Liver (tissue), 3 donors: ENCODE measurements around the gene SH3BP2.

Experiments
- RAD21 ChIP-seq, 2 donors: IDR thresholded peaks; 2 replicates each; pipeline ENCODE4 v1.6.1; 2016; ENCODE audit warnings: antibody characterized with exemption in 2 of 2, mild to moderate bottlenecking in 2 of 2
- SP1 ChIP-seq: IDR thresholded peaks from 2 replicates; pipeline ENCODE4 v1.6.1; 2018; ENCODE audit warnings: antibody characterized with exemption, mild to moderate bottlenecking
- TAF1 ChIP-seq: conservative IDR thresholded peaks from 2 replicates; pipeline ENCODE4 v1.6.1; 2016; ENCODE audit warnings: antibody characterized with exemption, mild to moderate bottlenecking
- TF ChIP-seq, protein P1 (sequence below): fragments of 150-350 bp; IDR thresholded peaks from 2 replicates; pipeline ENCODE4 v1.5.1; 2017; ENCODE audit warnings: improper control_type of control experiment, low read depth, low read length; ENCODE audit not compliant: missing input control
- TF ChIP-seq, protein P2 (sequence below): IDR thresholded peaks from 2 replicates; pipeline ENCODE4 v1.6.1; 2016; ENCODE audit warnings: antibody characterized with exemption
- donor health status: healthy.
- donor health status: healthy.

DNA sequence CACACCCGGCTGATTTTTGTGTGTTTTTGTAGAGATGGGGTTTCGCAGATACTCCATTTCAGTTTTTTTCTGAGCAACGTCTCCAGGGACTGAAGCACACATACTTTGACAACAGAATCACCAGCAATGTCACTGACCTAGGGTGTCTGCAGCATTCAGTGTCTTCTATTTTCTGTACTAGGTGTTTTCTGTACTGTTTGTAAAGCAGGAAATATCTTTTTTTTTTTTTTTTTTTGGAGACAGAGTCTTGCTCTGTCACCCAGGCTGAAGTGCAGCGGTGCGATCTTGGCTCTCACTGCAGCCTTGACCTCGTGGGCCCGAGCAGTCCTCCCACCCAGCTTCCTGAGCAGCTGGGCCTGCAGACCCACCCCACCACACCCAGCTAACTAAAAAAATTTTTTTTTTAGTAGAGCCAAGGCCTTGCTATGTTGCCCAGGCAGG is 59.6 kb downstream of the SH3BP2 start:
- TF ChIP-seq, protein P1, sequence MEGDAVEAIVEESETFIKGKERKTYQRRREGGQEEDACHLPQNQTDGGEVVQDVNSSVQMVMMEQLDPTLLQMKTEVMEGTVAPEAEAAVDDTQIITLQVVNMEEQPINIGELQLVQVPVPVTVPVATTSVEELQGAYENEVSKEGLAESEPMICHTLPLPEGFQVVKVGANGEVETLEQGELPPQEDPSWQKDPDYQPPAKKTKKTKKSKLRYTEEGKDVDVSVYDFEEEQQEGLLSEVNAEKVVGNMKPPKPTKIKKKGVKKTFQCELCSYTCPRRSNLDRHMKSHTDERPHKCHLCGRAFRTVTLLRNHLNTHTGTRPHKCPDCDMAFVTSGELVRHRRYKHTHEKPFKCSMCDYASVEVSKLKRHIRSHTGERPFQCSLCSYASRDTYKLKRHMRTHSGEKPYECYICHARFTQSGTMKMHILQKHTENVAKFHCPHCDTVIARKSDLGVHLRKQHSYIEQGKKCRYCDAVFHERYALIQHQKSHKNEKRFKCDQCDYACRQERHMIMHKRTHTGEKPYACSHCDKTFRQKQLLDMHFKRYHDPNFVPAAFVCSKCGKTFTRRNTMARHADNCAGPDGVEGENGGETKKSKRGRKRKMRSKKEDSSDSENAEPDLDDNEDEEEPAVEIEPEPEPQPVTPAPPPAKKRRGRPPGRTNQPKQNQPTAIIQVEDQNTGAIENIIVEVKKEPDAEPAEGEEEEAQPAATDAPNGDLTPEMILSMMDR, result no peak
- TF ChIP-seq TAF1, result no peak
- no peak for TF ChIP-seq RAD21 (IDR thresholded peaks at IDR 0.05)
- TF ChIP-seq SP1, result no peak
- TF ChIP-seq, protein P2, sequence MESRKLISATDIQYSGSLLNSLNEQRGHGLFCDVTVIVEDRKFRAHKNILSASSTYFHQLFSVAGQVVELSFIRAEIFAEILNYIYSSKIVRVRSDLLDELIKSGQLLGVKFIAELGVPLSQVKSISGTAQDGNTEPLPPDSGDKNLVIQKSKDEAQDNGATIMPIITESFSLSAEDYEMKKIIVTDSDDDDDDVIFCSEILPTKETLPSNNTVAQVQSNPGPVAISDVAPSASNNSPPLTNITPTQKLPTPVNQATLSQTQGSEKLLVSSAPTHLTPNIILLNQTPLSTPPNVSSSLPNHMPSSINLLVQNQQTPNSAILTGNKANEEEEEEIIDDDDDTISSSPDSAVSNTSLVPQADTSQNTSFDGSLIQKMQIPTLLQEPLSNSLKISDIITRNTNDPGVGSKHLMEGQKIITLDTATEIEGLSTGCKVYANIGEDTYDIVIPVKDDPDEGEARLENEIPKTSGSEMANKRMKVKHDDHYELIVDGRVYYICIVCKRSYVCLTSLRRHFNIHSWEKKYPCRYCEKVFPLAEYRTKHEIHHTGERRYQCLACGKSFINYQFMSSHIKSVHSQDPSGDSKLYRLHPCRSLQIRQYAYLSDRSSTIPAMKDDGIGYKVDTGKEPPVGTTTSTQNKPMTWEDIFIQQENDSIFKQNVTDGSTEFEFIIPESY, result no peak
